ENCODE data around the gene PACRGL.

DNA sequence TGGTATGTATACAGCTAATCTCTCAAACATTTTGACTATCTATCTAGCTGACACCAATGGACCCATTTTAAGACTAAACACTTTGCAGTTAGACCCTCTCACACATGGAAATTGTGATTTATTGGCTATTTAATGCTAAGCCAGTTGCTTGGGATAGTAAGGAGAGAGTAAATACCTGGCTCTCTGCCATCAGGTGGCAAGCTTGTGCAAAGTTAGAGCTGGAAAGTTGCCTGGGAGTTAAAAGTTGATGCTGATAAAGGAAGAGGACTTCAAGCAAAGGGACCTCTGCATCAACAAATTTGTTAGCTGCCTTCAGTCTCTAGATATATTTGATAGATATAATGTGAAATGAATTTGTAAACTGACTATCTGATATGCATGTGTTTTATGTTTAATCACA is 61.1 kb downstream of the PACRGL start:
- no peak for TF ChIP-seq ARNT (IDR thresholded peaks at IDR 0.05)
- TF ChIP-seq NFRKB (IDR thresholded peaks at IDR 0.05): no peak
- TF ChIP-seq ELF4 (IDR thresholded peaks at IDR 0.05): no peak
- no peak for TF ChIP-seq FOXA1 (IDR thresholded peaks at IDR 0.05)
- TF ChIP-seq HDGF (IDR thresholded peaks at IDR 0.05; ENCODE audit: borderline replicate concordance): no peak
- TF ChIP-seq BHLHE40 (IDR thresholded peaks at IDR 0.05; ENCODE audit: borderline replicate concordance): no peak
- TF ChIP-seq, protein P1, sequence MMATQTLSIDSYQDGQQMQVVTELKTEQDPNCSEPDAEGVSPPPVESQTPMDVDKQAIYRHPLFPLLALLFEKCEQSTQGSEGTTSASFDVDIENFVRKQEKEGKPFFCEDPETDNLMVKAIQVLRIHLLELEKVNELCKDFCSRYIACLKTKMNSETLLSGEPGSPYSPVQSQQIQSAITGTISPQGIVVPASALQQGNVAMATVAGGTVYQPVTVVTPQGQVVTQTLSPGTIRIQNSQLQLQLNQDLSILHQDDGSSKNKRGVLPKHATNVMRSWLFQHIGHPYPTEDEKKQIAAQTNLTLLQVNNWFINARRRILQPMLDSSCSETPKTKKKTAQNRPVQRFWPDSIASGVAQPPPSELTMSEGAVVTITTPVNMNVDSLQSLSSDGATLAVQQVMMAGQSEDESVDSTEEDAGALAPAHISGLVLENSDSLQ (IDR thresholded peaks at IDR 0.05): no peak

Measured in HEK293T (cell line).